ENCODE data around the gene SLMAP. TPM values are rescaled to one million over a fixed set of nuclear protein-coding genes. Genes with fewer than 3 reads are reported as not detected.

Gene SLMAP
- total RNA-seq, 2 donors from 2014 or later: 221 to 239 TPM

DNA sequence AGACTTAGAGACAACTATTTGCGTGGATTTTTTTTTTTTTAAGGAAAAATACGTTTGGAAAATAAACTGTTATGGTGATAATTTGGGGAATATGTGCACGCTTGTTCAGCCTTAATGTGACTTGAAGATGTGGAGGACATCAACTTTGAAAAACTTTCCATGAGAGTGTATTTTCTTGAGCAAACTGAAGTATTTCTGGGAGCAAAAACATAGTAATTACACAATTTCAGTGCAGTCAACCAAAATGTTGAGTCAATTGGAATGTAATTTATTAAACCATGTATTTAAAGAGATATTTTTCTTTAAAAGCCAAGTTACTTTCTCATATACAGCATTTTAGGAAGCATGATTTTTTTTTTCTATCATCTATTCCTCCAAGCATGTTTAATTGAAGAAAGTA is 171.8 kb downstream of the SLMAP start:
- DNase-seq (ENCODE audit: low spot score) (no peak), ATAC-seq (ENCODE audit: insufficient number of reproducible peaks, low FRiP score, low read depth) (no peak)
- Histone ChIP-seq H3K4me1 (ENCODE audit: control insufficient read depth in 1 of 2, low read depth in 2 of 2) (peaks cover 24 to 56% of the 10 kb centered on the region in 2 donors), H3K4me3 (no peak overlapping the region), H3K36me3 (peaks cover 23% of the 10 kb centered on the region), H3K27me3 (replicated peaks; ENCODE audit: insufficient read depth) (no peaks in the 10 kb centered on the region), H3K27ac (peak overlapping the region in 1 of 2 donors; percentile 42), H3K9me3 (no peaks in the 10 kb centered on the region)
- TF ChIP-seq CTCF (IDR thresholded peaks at IDR 0.05): no peak

- no peak overlapping the region for H3K4me3 ChIP-seq
- DNase-seq (ENCODE audit: low spot score): no peak
- no peaks in the 10 kb centered on the region for H3K27me3 ChIP-seq (replicated peaks; ENCODE audit: insufficient read depth)
- no peak for TF ChIP-seq CTCF (IDR thresholded peaks at IDR 0.05)
- H3K27ac ChIP-seq: peak overlapping the region in 1 of 2 donors; percentile 7
- H3K9me3 ChIP-seq: no peaks in the 10 kb centered on the region
- ATAC-seq (ENCODE audit: insufficient number of reproducible peaks, low FRiP score, low read depth): no peak
- H3K4me1 ChIP-seq (ENCODE audit: control insufficient read depth in 1 of 2, low read depth in 2 of 2): peaks cover 24 to 50% of the 10 kb centered on the region in 2 donors
- H3K36me3 ChIP-seq: peaks cover 23% of the 10 kb centered on the region
Measured at GRCh38 chr3:57928511-57928910, 172.4 kb downstream of the SLMAP start.

DNA sequence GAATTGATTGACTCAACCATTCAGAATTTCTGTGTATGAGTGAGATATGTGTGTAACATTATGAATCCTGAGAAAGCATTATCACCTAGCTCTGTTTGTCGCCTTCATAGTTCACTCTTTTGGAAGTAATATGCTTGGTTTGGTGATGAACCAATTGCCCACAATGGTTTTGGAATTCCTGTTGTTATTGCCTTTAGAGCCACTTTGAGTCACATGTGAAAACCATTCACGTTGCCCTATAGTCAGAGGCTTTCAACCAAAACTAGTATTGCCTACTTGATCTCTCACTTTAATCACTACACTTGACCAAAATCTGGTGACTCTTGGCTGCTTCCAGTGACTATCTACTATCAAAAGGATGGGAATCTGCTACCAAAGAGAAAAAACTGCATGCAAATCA is 173.9 kb downstream of the SLMAP start:
- TF ChIP-seq CTCF (IDR thresholded peaks at IDR 0.05): no peak
- ATAC-seq (ENCODE audit: insufficient number of reproducible peaks, low FRiP score, low read depth): no peak
- Histone ChIP-seq H3K36me3 (peaks cover 23% of the 10 kb centered on the region), H3K9me3 (no peaks in the 10 kb centered on the region), H3K27ac (no peak overlapping the region), H3K4me1 (ENCODE audit: control insufficient read depth in 1 of 2, low read depth in 2 of 2) (peaks cover 24 to 38% of the 10 kb centered on the region in 2 donors), H3K4me3 (no peak overlapping the region), H3K27me3 (replicated peaks; ENCODE audit: insufficient read depth) (no peaks in the 10 kb centered on the region)
- no peak for DNase-seq (ENCODE audit: low spot score)

GRCh38 chr3:57933602-57934001 is 177.5 kb downstream of the SLMAP start:
- no peak for DNase-seq (ENCODE audit: low spot score)
- peaks cover 1 to 3% of the 10 kb centered on the region in 2 donors for H3K4me1 ChIP-seq (ENCODE audit: control insufficient read depth in 1 of 2, low read depth in 2 of 2)
- no peak for ATAC-seq (ENCODE audit: insufficient number of reproducible peaks, low FRiP score, low read depth)
- no peak overlapping the region for H3K4me3 ChIP-seq
- peaks cover 6% of the 10 kb centered on the region for H3K36me3 ChIP-seq
- H3K9me3 ChIP-seq: no peaks in the 10 kb centered on the region
- no peaks in the 10 kb centered on the region for H3K27me3 ChIP-seq (replicated peaks; ENCODE audit: insufficient read depth)
- TF ChIP-seq CTCF (IDR thresholded peaks at IDR 0.05): no peak
- H3K27ac ChIP-seq: no peak overlapping the region

DNA sequence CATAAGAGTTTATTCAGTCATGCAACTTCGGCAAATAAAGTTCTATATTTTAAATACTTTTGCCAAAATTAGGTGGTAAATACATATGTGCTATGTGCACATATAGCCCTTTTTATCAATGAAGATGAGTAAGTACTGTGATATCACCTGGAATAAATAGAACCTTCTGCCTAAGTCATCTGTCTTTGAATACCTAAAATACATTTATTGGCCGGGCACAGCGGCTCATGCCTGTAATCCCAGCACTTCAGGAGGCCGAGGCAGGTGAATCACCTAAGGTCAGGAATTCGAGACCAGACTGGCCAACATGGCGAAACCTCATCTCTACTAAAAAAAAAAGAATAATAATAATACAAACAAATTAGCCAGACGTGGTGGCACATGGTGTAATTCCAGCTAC is 178.3 kb downstream of the SLMAP start:
- H3K9me3 ChIP-seq: no peaks in the 10 kb centered on the region
- no peaks in the 10 kb centered on the region for H3K27me3 ChIP-seq (replicated peaks; ENCODE audit: insufficient read depth)
- no peak overlapping the region for H3K27ac ChIP-seq
- no peak for TF ChIP-seq CTCF (IDR thresholded peaks at IDR 0.05)
- DNase-seq (ENCODE audit: low spot score): no peak
- H3K4me1 ChIP-seq (ENCODE audit: control insufficient read depth in 1 of 2, low read depth in 2 of 2): peaks cover 0 to 6% of the 10 kb centered on the region in 2 donors
- no peak overlapping the region for H3K4me3 ChIP-seq
- ATAC-seq (ENCODE audit: insufficient number of reproducible peaks, low FRiP score, low read depth): no peak
- H3K36me3 ChIP-seq: peaks cover 6% of the 10 kb centered on the region
